PC-3 (cell line): Measurements from ENCODE around the gene TCEANC2. TPM values are rescaled to one million over a fixed set of nuclear protein-coding genes. Genes with fewer than 3 reads are reported as not detected.
"Not testable (repeated sequence)": the region's sequence is repeated elsewhere in the genome, so short reads cannot be mapped to it uniquely, and the experiment has no call there.

Experiments
- ATAC-seq: fragments of 200-7000 bp; cut with Tn5 transposase; 2 replicates; pipeline ENCODE4 v1.9.1; 2020; ENCODE audit warnings: mild to moderate bottlenecking, moderate library complexity
- BruUV-seq: library from RNA; stranded (reverse); fragments of 400-500 nt; replicated peaks from 2 replicates; lab custom pipeline; 2021; lab: Mats Ljungman, UMichigan
- CTCF ChIA-PET: fragments of 300-600 bp; sonication (Branson Sonifier 250); formaldehyde crosslinking; loops from one replicate; lab custom pipeline; 2022; ENCODE audit warnings: antibody characterized with exemption; lab: Charles Lee
- POLR2A ChIA-PET: fragments of 300-600 bp; sonication (Branson Sonifier 250); formaldehyde crosslinking; loops from one replicate; lab custom pipeline; 2022; ENCODE audit warnings: antibody characterized with exemption; ENCODE audit not compliant: unreplicated experiment; lab: Charles Lee
- DNase-seq: peaks from one replicate; pipeline ENCODE4 v3.0.0-alpha.2; 2015
- H2AFZ ChIP-seq: fragments of 300-600 bp; sonication (generic); 2 replicates; pipeline ENCODE4 v1.6.0; 2016; ENCODE audit warnings: antibody characterized with exemption, low read length
- H3F3A ChIP-seq: fragments of 300-600 bp; sonication (generic); one replicate; pipeline ENCODE4 v1.6.0; 2017; ENCODE audit warnings: antibody characterized with exemption, low read length, control low read depth, mild to moderate bottlenecking; ENCODE audit not compliant: unreplicated experiment
- H3K27ac ChIP-seq: fragments of 300-600 bp; sonication (generic); 2 replicates; pipeline ENCODE4 v1.5.1; 2016; ENCODE audit warnings: mild to moderate bottlenecking, low read length
- H3K27me3 ChIP-seq: fragments of 300-600 bp; sonication (generic); 2 replicates; pipeline ENCODE4 v1.6.1; 2016; ENCODE audit warnings: low read length, mixed read lengths
- H3K36me3 ChIP-seq: fragments of 300-600 bp; sonication (generic); 2 replicates; pipeline ENCODE4 v1.6.1; 2016; ENCODE audit warnings: low read depth, mixed run types, low read length, mixed read lengths
- H3K4me1 ChIP-seq: fragments of 300-600 bp; sonication (generic); 2 replicates; pipeline ENCODE4 v1.5.1; 2016; ENCODE audit warnings: low read length; ENCODE audit not compliant: insufficient read depth
- H3K4me2 ChIP-seq: fragments of 300-600 bp; sonication (generic); 2 replicates; pipeline ENCODE4 v1.6.0; 2016; ENCODE audit warnings: low read length
- H3K4me3 ChIP-seq: fragments of 300-600 bp; sonication (generic); 2 replicates; pipeline ENCODE4 v1.5.1; 2016; ENCODE audit warnings: mild to moderate bottlenecking, low read length, mixed read lengths
- H3K79me2 ChIP-seq: fragments of 300-600 bp; sonication (generic); 2 replicates; pipeline ENCODE4 v1.6.1; 2017; ENCODE audit warnings: low read length, mixed read lengths
- H3K9ac ChIP-seq: fragments of 300-600 bp; sonication (generic); 2 replicates; pipeline ENCODE4 v1.6.0; 2016; ENCODE audit warnings: mild to moderate bottlenecking, low read length
- H3K9me2 ChIP-seq: fragments of 300-600 bp; sonication (generic); replicated peaks from 2 replicates; pipeline ENCODE4 v1.6.1; 2016; ENCODE audit warnings: mixed run types, low read length, mixed read lengths
- H3K9me3 ChIP-seq: fragments of 300-600 bp; sonication (generic); 2 replicates; pipeline ENCODE4 v1.6.1; 2016; ENCODE audit warnings: low read length, mixed read lengths
- H4K20me1 ChIP-seq: fragments of 300-600 bp; sonication (generic); 2 replicates; pipeline ENCODE4 v1.6.1; 2016; ENCODE audit warnings: low read length, mixed read lengths
- CTCF ChIP-seq: fragments of 300-600 bp; sonication (generic); conservative IDR thresholded peaks from 2 replicates; pipeline ENCODE4 v1.5.1; 2017; ENCODE audit warnings: antibody characterized with exemption, low read depth, mild to moderate bottlenecking, low read length
- EZH2 ChIP-seq: fragments of 300-600 bp; sonication (generic); IDR thresholded peaks from one replicate; pipeline ENCODE4 v1.6.1; 2017; ENCODE audit warnings: antibody characterized with exemption, mild to moderate bottlenecking, low read length; ENCODE audit not compliant: unreplicated experiment
- EZH2phosphoT487 ChIP-seq: fragments of 300-600 bp; sonication (generic); IDR thresholded peaks from 2 replicates; pipeline ENCODE4 v1.6.1; 2018; ENCODE audit warnings: mild to moderate bottlenecking, antibody characterized with exemption, low read length, borderline replicate concordance
- intact Hi-C: fragments of 100-400 bp; cut with micrococcal nuclease; formaldehyde crosslinking; loops from 2 replicates; pipeline ENCODE4 v1.9.0; 2023
- total RNA-seq: library from RNA; depleted of rRNA; stranded (reverse); fragments of >200 nt; gene quantifications from 2 replicates; pipeline ENCODE4 v1.2.3, GENCODE V29; 2014

Gene TCEANC2
- total RNA-seq, 1 experiment from 2014 or later: 4.2 TPM

GRCh38 chr1:54088385-54088784 lies 35.0 kb downstream of the TCEANC2 start:
- Histone ChIP-seq H2AFZ (no peak overlapping the region), H3K9me3 (no peaks in the 10 kb centered on the region), H3K9ac (no peak overlapping the region), H3K4me3 (no peak overlapping the region), H3K27ac (no peak overlapping the region), H3K4me2 (no peak overlapping the region), H3K27me3 (no peaks in the 10 kb centered on the region), H3K9me2 (no peaks in the 10 kb centered on the region), H3F3A (no peaks in the 10 kb centered on the region), H4K20me1 (no peaks in the 10 kb centered on the region), H3K36me3 (no peaks in the 10 kb centered on the region), H3K4me1 (no peaks in the 10 kb centered on the region), H3K79me2 (no peaks in the 10 kb centered on the region)
- POLR2A ChIA-PET: no interaction called here
- CTCF ChIA-PET: no interaction called here
- BruUV-seq: no TSS peak
- no peak for DNase-seq
- no peak for TF ChIP-seq CTCF
- no peak for ATAC-seq
- intact Hi-C loops: no loop called here

- intact Hi-C loops: no loop called here
- no TSS peak for BruUV-seq
- no peak for DNase-seq
- Histone ChIP-seq H3K79me2 (no peaks in the 10 kb centered on the region), H3F3A (no peaks in the 10 kb centered on the region), H3K36me3 (no peaks in the 10 kb centered on the region), H3K9me2 (no peaks in the 10 kb centered on the region), H3K4me2 (no peak overlapping the region), H3K9ac (no peak overlapping the region), H3K27me3 (no peaks in the 10 kb centered on the region), H3K9me3 (no peaks in the 10 kb centered on the region), H2AFZ (no peak overlapping the region), H3K27ac (no peak overlapping the region), H3K4me1 (peaks cover 12% of the 10 kb centered on the region), H3K4me3 (no peak overlapping the region), H4K20me1 (no peaks in the 10 kb centered on the region)
- CTCF ChIA-PET: no interaction called here
- POLR2A ChIA-PET: no interaction called here
- ATAC-seq: no peak
- TF ChIP-seq EZH2phosphoT487 (no peak), CTCF (no peak), EZH2 (no peak)
Measured at GRCh38 chr1:54091666-54092065, 38.3 kb downstream of the TCEANC2 start.

- Histone ChIP-seq H3K4me2 (peak overlapping the region; percentile 23; the same call in 1 of the 2 replicates), H2AFZ (no peak overlapping the region), H3K9me3 (no peaks in the 10 kb centered on the region), H3K27ac (peak overlapping the region; percentile 37; the same call in 1 of the 2 replicates), H3K27me3 (no peaks in the 10 kb centered on the region), H3K9me2 (no peaks in the 10 kb centered on the region), H3K79me2 (no peaks in the 10 kb centered on the region), H3F3A (no peaks in the 10 kb centered on the region), H3K36me3 (no peaks in the 10 kb centered on the region), H3K4me3 (no peak overlapping the region), H3K4me1 (peaks cover 12% of the 10 kb centered on the region), H4K20me1 (no peaks in the 10 kb centered on the region), H3K9ac (no peak overlapping the region)
- ChIA-PET CTCF (no interaction called here), POLR2A (interaction anchor here (0.6 kb wide), 2 partner anchors 15 to 135 kb away, joined by 3 to 25 read pairs; no protein-coding TSS in a partner anchor)
- DNase-seq (peak; percentile 51), ATAC-seq (peak; percentile 98)
- intact Hi-C loops: no loop called here
- TF ChIP-seq EZH2 (no peak), EZH2phosphoT487 (no peak), CTCF (no peak)
- no TSS peak for BruUV-seq
Measured at GRCh38 chr1:54094001-54094729, 40.8 kb downstream of the TCEANC2 start.

GRCh38 chr1:54094730-54095105 lies 41.3 kb downstream of the TCEANC2 start:
- H3F3A ChIP-seq, CTCF ChIA-PET, H3K9me3 ChIP-seq, intact Hi-C loops, BruUV-seq, H3K27me3 ChIP-seq, H2AFZ ChIP-seq, H3K9ac ChIP-seq, H3K36me3 ChIP-seq, DNase-seq, H3K9me2 ChIP-seq, H3K79me2 ChIP-seq, ATAC-seq, H3K4me3 ChIP-seq, H4K20me1 ChIP-seq: not testable (repeated sequence)
- Histone ChIP-seq H3K4me2 (peak overlapping the region; percentile 23; the same call in 1 of the 2 replicates), H3K4me1 (peaks cover 12% of the 10 kb centered on the region), H3K27ac (peak overlapping the region; percentile 37; the same call in 1 of the 2 replicates)
- POLR2A ChIA-PET: interaction anchor here (0.6 kb wide), 1 partner anchor 135 kb away, joined by 25 read pairs; no protein-coding TSS in a partner anchor
